Measurements from ENCODE around the gene SKAP2. TPM values are rescaled to one million over a fixed set of nuclear protein-coding genes. Genes with fewer than 3 reads are reported as not detected.

SKAP2 gene
- total and polyA plus RNA-seq, 2 of the 4 experiments (the other 2 are of a cell fraction): 5.7 to 7.4 TPM

GRCh38 chr7:26687032-26687431 is 177.4 kb downstream of the SKAP2 start:
- in situ Hi-C loops (cut with MboI; ENCODE audit: low sequenced_read_pairs) (no loop called here), intact Hi-C loops (cut with micrococcal nuclease) (loop anchor here (2.0 kb wide), 1 partner anchor 410 kb away; no protein-coding TSS in a partner anchor), dilution Hi-C loops (cut with HindIII; ENCODE audit: low sequenced_read_pairs, unreplicated experiment) (no loop called here)
- Histone ChIP-seq H2BK120ac (ENCODE audit: low read depth, low read length) (peak overlapping the region; percentile 17; the same call in 1 of the 2 replicates), H4K20me1 (ENCODE audit: insufficient read depth, low read length) (no peaks in the 10 kb centered on the region), H3K9me1 (ENCODE audit: insufficient read depth, low read length) (no peaks in the 10 kb centered on the region), H3K36me3 (ENCODE audit: control insufficient read depth, insufficient read depth, low read length) (no peaks in the 10 kb centered on the region), H3K23ac (ENCODE audit: low read depth, low read length) (0 out of 2 replicates have a peak overlapping the region, but pooled peaks have one; percentile 2), H3K56ac (ENCODE audit: extremely low read depth, insufficient read depth, low read length) (no peak overlapping the region), H2BK5ac (ENCODE audit: low read depth, low read length, poor library complexity, severe bottlenecking) (no peak overlapping the region), H3K14ac (replicated peaks; ENCODE audit: low read depth, low read length) (no peak overlapping the region), H2AFZ (replicated peaks; ENCODE audit: low read length, poor library complexity) (no peak overlapping the region), H2BK15ac (ENCODE audit: low read depth, low read length) (no peak overlapping the region), H2BK20ac (ENCODE audit: low read depth, low read length) (no peak overlapping the region), H3K4me2 (ENCODE audit: low read depth, low read length) (peak overlapping the region; percentile 25; the same call in 1 of the 2 replicates), H2AK5ac (ENCODE audit: low read depth, low read length) (no peak overlapping the region), H3K4me1 (ENCODE audit: control insufficient read depth, insufficient read depth, low read length) (peaks cover 8% of the 10 kb centered on the region), H3K79me1 (ENCODE audit: low read depth in 1 of 2, low read length in 2 of 2) (no peaks in the 10 kb centered on the region), H2AK9ac (replicated peaks; ENCODE audit: low read depth, low read length, poor library complexity) (no peak overlapping the region), H4K8ac (ENCODE audit: low read depth in 2 of 2, low read length in 2 of 2) (peak overlapping the region in 1 of 2 experiments; percentile 38; a peak in 1 of 4 replicates), H3K9ac (ENCODE audit: low read depth, low read length) (peak overlapping the region; percentile 8; the same call in 1 of the 2 replicates), H4K91ac (ENCODE audit: insufficient read depth, low read depth, low read length) (no peak overlapping the region; the same call in 1 of the 2 replicates), H3K9me3 (ENCODE audit: control insufficient read depth, insufficient read depth, low read length) (no peaks in the 10 kb centered on the region), H3K27me3 (ENCODE audit: control insufficient read depth, insufficient read depth, low read length) (no peaks in the 10 kb centered on the region), H3K4me3 (ENCODE audit: insufficient read depth, low read depth, low read length) (no peak overlapping the region), H3K18ac (ENCODE audit: low read depth, low read length) (peak overlapping the region; percentile 58; the same call in 1 of the 2 replicates), H3K27ac (ENCODE audit: insufficient read depth, low read length) (peak overlapping the region; percentile 22; the same call in 1 of the 2 replicates), H4K5ac (ENCODE audit: low read depth, low read length) (peak overlapping the region; percentile 45; the same call in 1 of the 2 replicates), H3K4ac (ENCODE audit: low read depth, low read length) (no peak overlapping the region)
- BruUV-seq (replicated peaks): no TSS peak
- TF ChIP-seq FOS (IDR thresholded peaks at IDR 0.05; ENCODE audit: low read depth, low read length) (no peak), RFX5 (IDR thresholded peaks at IDR 0.05; ENCODE audit: low read depth, low read length) (no peak), MAFK (IDR thresholded peaks at IDR 0.05; ENCODE audit: low read depth, low read length) (no peak), RAD21 (IDR thresholded peaks at IDR 0.05; ENCODE audit: low read length) (no peak), POLR2A (IDR thresholded peaks at IDR 0.05; ENCODE audit: low read depth, low read length) (no peak), ELK1 (IDR thresholded peaks at IDR 0.05; ENCODE audit: borderline replicate concordance, low read depth, low read length) (no peak), CEBPB (IDR thresholded peaks at IDR 0.05; ENCODE audit: low read depth, low read length) (no peak), NFE2L2 (IDR thresholded peaks at IDR 0.05; ENCODE audit: low read depth, low read length) (no peak), MXI1 (IDR thresholded peaks at IDR 0.05; ENCODE audit: borderline replicate concordance, low read depth, low read length) (no peak), SMC3 (IDR thresholded peaks at IDR 0.05; ENCODE audit: low read depth, low read length) (no peak), USF2 (IDR thresholded peaks at IDR 0.05; ENCODE audit: low read depth, low read length) (no peak), RCOR1 (IDR thresholded peaks at IDR 0.05; ENCODE audit: insufficient replicate concordance, low read length) (no peak)
- DNase-seq (no peak), ATAC-seq (ENCODE audit: low read depth) (no peak)
- WGBS, 2 experiments (ENCODE audit: extremely low coverage in 2 of 2, insufficient read length in 1 of 2): no CpG with 5 or more reads among the region's 4 CpGs
- CTCF ChIA-PET: interaction anchor here (0.6 to 1.4 kb wide), 9 partner anchors 17 to 474 kb away, joined by 3 to 5 read pairs (median 3); partner anchors contain the start of gene HOXA5
- POLR2A ChIA-PET (ENCODE audit: unreplicated experiment): no interaction called here
